SK-N-MC (cell line): ENCODE measurements around the gene SH2D3C.
"Not testable (repeated sequence)": the region's sequence is repeated elsewhere in the genome, so short reads cannot be mapped to it uniquely, and the experiment has no call there.

Experiments used
- DNase-seq: peaks from one replicate; pipeline ENCODE4 v3.0.0-alpha.2; 2011; ENCODE audit warnings: low read depth, low spot score
- H3K27ac ChIP-seq: fragments of 200-600 bp; sonication (generic); 2 replicates; pipeline ENCODE4 v1.5.1; 2016; ENCODE audit warnings: mixed run types
- H3K36me3 ChIP-seq: fragments of 200-600 bp; sonication (generic); 2 replicates; pipeline ENCODE4 v1.6.1; 2017; ENCODE audit warnings: antibody characterized with exemption, low read length, mixed read lengths; ENCODE audit not compliant: insufficient read depth
- H3K4me3 ChIP-seq: fragments of 200-600 bp; sonication (generic); 2 replicates; pipeline ENCODE4 v1.5.1; 2016
- H3K9ac ChIP-seq: fragments of 200-600 bp; sonication (generic); 2 replicates; pipeline ENCODE4 v1.8.0; 2017; ENCODE audit warnings: mixed run types, mixed read lengths; ENCODE audit not compliant: insufficient read length
- H3K9me3 ChIP-seq: fragments of 200-600 bp; sonication (generic); 2 replicates; pipeline ENCODE4 v1.6.1; 2017; ENCODE audit warnings: low read depth, mild to moderate bottlenecking, antibody characterized with exemption, low read length, moderate library complexity, mixed read lengths
- EZH2 ChIP-seq: fragments of 200-600 bp; sonication (generic); IDR thresholded peaks from one replicate; pipeline ENCODE4 v1.6.1; 2017; ENCODE audit warnings: antibody characterized with exemption
- FOXP2 ChIP-seq: optimal IDR thresholded peaks from 2 replicates; pipeline ENCODE3; 2011; ENCODE audit warnings: mild to moderate bottlenecking, moderate library complexity; ENCODE audit not compliant: insufficient read depth; ENCODE audit errors: extremely low read length, control extremely low read depth
- POLR2AphosphoS5 ChIP-seq: IDR thresholded peaks from 2 replicates; pipeline ENCODE4 v1.6.1; 2012; ENCODE audit warnings: mild to moderate bottlenecking, low read depth, low read length, borderline replicate concordance

Gene SH2D3C

GRCh38 chr9:127781806-127782205, 3.3 kb upstream of the SH2D3C start:
- no peak overlapping the region for H3K9ac ChIP-seq
- no peak overlapping the region for H3K4me3 ChIP-seq
- H3K36me3 ChIP-seq, result no peaks in the 10 kb centered on the region
- no peaks in the 10 kb centered on the region for H3K9me3 ChIP-seq
- TF ChIP-seq EZH2 (no peak), POLR2AphosphoS5 (no peak), FOXP2 (no peak)
- no peak for DNase-seq
- H3K27ac ChIP-seq, result no peak overlapping the region

GRCh38 chr9:127780909-127781308, 2.4 kb upstream of the SH2D3C start:
- not testable (repeated sequence) for H3K4me3 ChIP-seq, H3K27ac ChIP-seq, H3K9ac ChIP-seq, H3K36me3 ChIP-seq, H3K9me3 ChIP-seq, DNase-seq

- no peak for TF ChIP-seq POLR2AphosphoS5
- no peak for TF ChIP-seq EZH2
- no peak for TF ChIP-seq FOXP2
- Histone ChIP-seq H3K4me3 (no peak overlapping the region), H3K9me3 (no peaks in the 10 kb centered on the region), H3K27ac (no peak overlapping the region), H3K36me3 (no peaks in the 10 kb centered on the region), H3K9ac (no peak overlapping the region)
- DNase-seq, result no peak
These were observed 1.8 kb upstream of the SH2D3C start for GRCh38 chr9:127780126-127780885.

- no peaks in the 10 kb centered on the region for H3K36me3 ChIP-seq
- H3K9ac ChIP-seq, result no peak overlapping the region
- no peaks in the 10 kb centered on the region for H3K9me3 ChIP-seq
- no peak overlapping the region for H3K4me3 ChIP-seq
- no peak for TF ChIP-seq EZH2
- no peak for TF ChIP-seq POLR2AphosphoS5
- no peak for TF ChIP-seq FOXP2
- no peak for DNase-seq
- no peak overlapping the region for H3K27ac ChIP-seq
These were observed 893 bp upstream of the SH2D3C start for GRCh38 chr9:127779136-127779981.

GRCh38 chr9:127777368-127777980, 992 bp downstream of the SH2D3C start:
- DNase-seq, result no peak
- TF ChIP-seq POLR2AphosphoS5, result no peak
- TF ChIP-seq FOXP2, result no peak
- no peak for TF ChIP-seq EZH2

DNA sequence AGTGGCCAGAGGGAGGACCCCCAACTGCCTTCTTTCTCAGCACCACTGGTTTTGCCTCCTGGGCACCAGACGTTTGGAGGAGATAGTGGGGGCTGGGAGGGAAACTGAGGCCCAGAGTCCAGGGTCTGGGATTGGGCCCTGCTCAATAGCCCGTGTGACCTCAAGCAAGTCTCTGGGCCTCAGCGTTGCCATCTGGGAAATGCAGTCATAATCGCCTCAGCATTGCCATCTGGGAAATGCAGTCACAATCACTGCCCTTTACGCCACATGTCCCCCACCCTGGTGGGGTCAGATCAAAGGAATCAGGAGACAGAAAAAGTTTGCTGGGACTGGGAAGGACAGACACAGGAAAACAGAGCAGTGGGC, 1.6 kb downstream of the SH2D3C start:
- no peak overlapping the region for H3K27ac ChIP-seq
- no peaks in the 10 kb centered on the region for H3K9me3 ChIP-seq
- no peaks in the 10 kb centered on the region for H3K36me3 ChIP-seq
- TF ChIP-seq POLR2AphosphoS5 (no peak), EZH2 (no peak), FOXP2 (no peak)
- no peak overlapping the region for H3K4me3 ChIP-seq
- DNase-seq, result no peak
- no peak overlapping the region for H3K9ac ChIP-seq

More at GRCh38 chr9:127777368-127777980, 992 bp downstream of the SH2D3C start:
- no peak overlapping the region for H3K27ac ChIP-seq
- no peak overlapping the region for H3K9ac ChIP-seq
- H3K9me3 ChIP-seq, result no peaks in the 10 kb centered on the region
- H3K36me3 ChIP-seq, result no peaks in the 10 kb centered on the region
- H3K4me3 ChIP-seq, result no peak overlapping the region

DNA sequence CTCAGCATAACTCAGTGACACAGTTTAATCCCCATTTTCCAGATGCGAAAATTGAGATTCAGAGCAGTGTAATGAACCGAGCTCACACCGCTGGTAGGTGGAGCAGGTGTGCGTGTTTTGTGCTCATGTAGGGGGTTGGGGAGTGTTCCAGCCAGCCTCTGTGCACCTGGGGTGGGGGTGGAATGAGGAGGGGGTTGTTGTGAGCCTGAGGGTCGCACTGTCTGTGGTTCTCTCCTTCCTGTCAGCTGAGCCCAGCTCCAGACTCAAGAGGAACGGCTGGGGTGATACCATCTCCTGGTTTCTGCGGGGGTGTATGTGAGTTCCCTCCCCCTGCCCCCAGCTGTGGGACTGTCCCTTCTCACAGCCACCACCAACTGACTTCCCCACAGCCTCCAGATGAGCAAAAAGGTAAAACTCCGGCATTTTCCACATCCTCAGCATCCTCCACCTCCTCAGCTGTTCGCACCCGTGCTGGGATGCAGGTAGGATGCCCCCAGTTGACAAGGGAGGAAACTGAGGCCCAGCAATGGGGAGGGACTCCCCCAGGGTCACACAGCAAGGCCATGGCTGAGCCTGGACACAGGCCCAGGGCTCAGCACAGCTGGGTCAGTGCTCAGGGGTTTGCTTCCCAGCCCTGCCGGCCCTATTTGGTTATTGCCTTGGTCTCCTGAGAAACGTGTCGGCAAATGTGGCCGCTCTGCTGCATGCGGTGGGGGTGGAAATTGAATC, 2.1 kb downstream of the SH2D3C start:
- Histone ChIP-seq H3K4me3 (no peak overlapping the region), H3K9ac (no peak overlapping the region), H3K9me3 (no peaks in the 10 kb centered on the region), H3K36me3 (no peaks in the 10 kb centered on the region), H3K27ac (no peak overlapping the region)
- no peak for TF ChIP-seq FOXP2
- no peak for TF ChIP-seq EZH2
- TF ChIP-seq POLR2AphosphoS5, result no peak
- DNase-seq, result no peak

GRCh38 chr9:127773981-127774380, 4.5 kb downstream of the SH2D3C start:
- Histone ChIP-seq H3K9ac (no peak overlapping the region), H3K36me3 (no peaks in the 10 kb centered on the region)

More at GRCh38 chr9:127773981-127774380, 4.5 kb downstream of the SH2D3C start:
- no peak overlapping the region for H3K4me3 ChIP-seq
- H3K9me3 ChIP-seq, result no peaks in the 10 kb centered on the region
- TF ChIP-seq EZH2, result no peak
- TF ChIP-seq POLR2AphosphoS5, result no peak
- no peak for TF ChIP-seq FOXP2
- no peak for DNase-seq
- no peak overlapping the region for H3K27ac ChIP-seq
